ENCODE measurements around the gene CMPK2. TPM values are rescaled to one million over a fixed set of nuclear protein-coding genes. Genes with fewer than 3 reads are reported as not detected.
A peak's percentile ranks its signal among the peaks of the same experiment; 100 is the strongest.

Gene CMPK2
- total and polyA plus RNA-seq, 9 of the 15 experiments (the other 6 are each of a cell fraction or from before 2014, with no cell fraction given), result 2.6 to 10.5 (median 5.0) TPM

- TF ChIP-seq SP2 (IDR thresholded peaks at IDR 0.05; ENCODE audit: extremely low read depth, low read depth, low read length, poor library complexity, severe bottlenecking), result no peak
- TF ChIP-seq ARID3A (IDR thresholded peaks at IDR 0.05; ENCODE audit: borderline replicate concordance, low read depth, low read length), result peak; percentile 67; the same call in 1 of the 2 replicates
- no peak for TF ChIP-seq ZFP30 (CRISPR knock-in tag; IDR thresholded peaks at IDR 0.05; ENCODE audit: borderline replicate concordance)
- no peak for TF ChIP-seq THRA (IDR thresholded peaks at IDR 0.05)
- no peak for TF ChIP-seq HMGXB4 (CRISPR knock-in tag; IDR thresholded peaks at IDR 0.05)
- peak; percentile 86 for TF ChIP-seq ZBTB17 (CRISPR knock-in tag; IDR thresholded peaks at IDR 0.05)
- no peak for TF ChIP-seq CHD4 (IDR thresholded peaks at IDR 0.05; ENCODE audit: insufficient read depth, insufficient replicate concordance, low read depth, low read length, poor library complexity, severe bottlenecking)
- TF ChIP-seq VEZF1 (CRISPR knock-in tag; IDR thresholded peaks at IDR 0.05), result peak; percentile 74
- peak; percentile 89 for TF ChIP-seq CREB1 (IDR thresholded peaks at IDR 0.05)
- TF ChIP-seq CREB1 (CRISPR knock-in tag; IDR thresholded peaks at IDR 0.05), result no peak
- TF ChIP-seq HNRNPLL (IDR thresholded peaks at IDR 0.05; ENCODE audit: low read depth, low read length, poor library complexity, severe bottlenecking), result no peak
- TF ChIP-seq TFAP4 (CRISPR knock-in tag; IDR thresholded peaks at IDR 0.05; ENCODE audit: borderline replicate concordance), result peak; percentile 72
- peak; percentile 99 for TF ChIP-seq SMARCA4 (IDR thresholded peaks at IDR 0.05)
- no peak for TF ChIP-seq ZNF780A (CRISPR knock-in tag; IDR thresholded peaks at IDR 0.05)
- TF ChIP-seq FOXK2 (conservative IDR thresholded peaks at IDR 0.05 in 1 of 2, IDR thresholded peaks at IDR 0.05 in 1 of 2; ENCODE audit: low read depth in 2 of 2), result no peak
- TF ChIP-seq MIER1 (IDR thresholded peaks at IDR 0.05; ENCODE audit: low read depth), result 0 out of 2 replicates have a peak, but pooled peaks have one; percentile 17
- peak; percentile 74; the same call in 1 of the 2 replicates for TF ChIP-seq CBX5 (IDR thresholded peaks at IDR 0.05; ENCODE audit: borderline replicate concordance, low read depth)
- peak; percentile 87; the same call in 1 of the 2 replicates for TF ChIP-seq HBP1 (CRISPR knock-in tag; IDR thresholded peaks at IDR 0.05)
These were observed 28.3 kb upstream of the CMPK2 start (continued) for GRCh38 chr2:6893876-6894482.

Data from K562 (cell line).